Sigmoid colon (tissue), 7 donors: ENCODE measurements around the gene SATL1. TPM values are rescaled to one million over a fixed set of nuclear protein-coding genes. Genes with fewer than 3 reads are reported as not detected.

ENCODE experiments used
- DNase-seq: peaks from one replicate; pipeline ENCODE4 v3.0.0-alpha.2; 2019
- H3K27ac ChIP-seq, 4 donors: fragments of 200-600 bp; sonication (generic); one replicate each; pipeline ENCODE4 v1.5.1; 2016 to 2019; ENCODE audit warnings: mild to moderate bottlenecking in 1 of 4
- H3K27me3 ChIP-seq, 3 donors: fragments of 200-600 bp; sonication (generic); one replicate each; pipeline ENCODE4 v1.5.1; 2019; ENCODE audit warnings: mild to moderate bottlenecking in 1 of 3
- H3K36me3 ChIP-seq, 4 donors: fragments of 200-600 bp; sonication (generic); one replicate each; pipeline ENCODE4 v1.5.1; 2016 to 2019
- H3K4me1 ChIP-seq, 4 donors: fragments of 200-600 bp; sonication (generic); one replicate each; pipeline ENCODE4 v1.5.1; 2017 to 2019
- H3K4me3 ChIP-seq, 4 donors: fragments of 200-600 bp; sonication (generic); one replicate each; pipeline ENCODE4 v1.5.1; 2017 to 2019; ENCODE audit warnings: mild to moderate bottlenecking in 2 of 4, moderate library complexity in 1 of 4
- H3K9me3 ChIP-seq, 4 donors: fragments of 200-600 bp in 3 of 4; sonication (generic) in 3 of 4; one replicate each; pipeline versions ENCODE4 v1.5.1 to v1.6.1; 2013 to 2019
- CTCF ChIP-seq, 4 experiments: fragments of 450-650 bp in 3 of 4; fragments of 200-600 bp in 1 of 4; IDR thresholded peaks; one replicate each; pipeline ENCODE4 v1.5.1; 2016 to 2019; ENCODE audit warnings: antibody characterized with exemption in 4 of 4, mild to moderate bottlenecking in 3 of 4, moderate library complexity in 2 of 4
- EP300 ChIP-seq, 4 donors: sonication (generic); formaldehyde crosslinking; IDR thresholded peaks; one replicate each; pipeline ENCODE4 v1.6.1; 2017; ENCODE audit warnings: antibody characterized with exemption in 4 of 4
- POLR2A ChIP-seq, 2 donors: fragments of 450-650 bp; IDR thresholded peaks; one replicate each; pipeline ENCODE4 v1.6.1; 2016; ENCODE audit warnings: antibody characterized with exemption in 2 of 2, mild to moderate bottlenecking in 2 of 2, moderate library complexity in 2 of 2
- POLR2AphosphoS5 ChIP-seq, 4 donors: sonication (generic); formaldehyde crosslinking; IDR thresholded peaks; one replicate each; pipeline ENCODE4 v1.6.1; 2017; ENCODE audit warnings: antibody characterized with exemption in 4 of 4
- WGBS, 2 donors: extraction: QIAGEN DNeasy Blood & Tissue Kit; methylation state at CpG; one replicate each; pipeline ENCODE4 v1.1.7; 2013; 5-methylcytosine and 5-hydroxymethylcytosine counted together
- intact Hi-C: fragments of 100-400 bp; cut with DNase I; formaldehyde crosslinking; loops from one replicate; pipeline ENCODE4 v1.15.1; 2023
- polyA plus RNA-seq, 3 donors: library from polyadenylated mRNA; stranded (reverse); fragments of 200-250 nt; gene quantifications; one replicate each; pipeline ENCODE4 v1.2.3, GENCODE V29; 2013
- total RNA-seq, 4 donors: library from RNA; depleted of rRNA; stranded (reverse); fragments of >200 nt; gene quantifications; one replicate each; pipeline ENCODE4 v1.1.0, GENCODE V29; 2016
- donor health status: healthy with polysubstance abuse.
- donor health status: Bipolar disorder and iron deficiency.
- donor health status: healthy.

Gene SATL1
- total and polyA plus RNA-seq, 7 donors, result not detected

- Histone ChIP-seq H3K9me3 (no peaks in the 10 kb centered on the region), H3K27me3 (no peaks in the 10 kb centered on the region), H3K27ac (peak overlapping the region in 1 of 4 donors; percentile 53), H3K36me3 (no peaks in the 10 kb centered on the region), H3K4me1 (peaks cover 0 to 11% (median 0%) of the 10 kb centered on the region in 4 donors), H3K4me3 (no peak overlapping the region)
- DNase-seq, result no peak
- no peak for TF ChIP-seq EP300 (IDR thresholded peaks at IDR 0.05)
- TF ChIP-seq POLR2AphosphoS5 (IDR thresholded peaks at IDR 0.05), result no peak
- TF ChIP-seq POLR2A (IDR thresholded peaks at IDR 0.05), result no peak
- TF ChIP-seq CTCF (IDR thresholded peaks at IDR 0.05), result no peak
- WGBS, 2 donors, result 59 to 61% methylated on average over 3 of the region's 3 CpGs
- intact Hi-C loops, result loop anchor here (5.0 kb wide), 1 partner anchor 320 kb away; no protein-coding TSS in a partner anchor
These were observed 191.4 kb downstream of the SATL1 start for GRCh38 chrX:85052205-85052604.

GRCh38 chrX:85051627-85052026 lies 192.0 kb downstream of the SATL1 start:
- intact Hi-C loops, result loop anchor here (5.0 kb wide), 1 partner anchor 319 kb away; no protein-coding TSS in a partner anchor
- peak overlapping the region in 1 of 4 donors; percentile 53 for H3K27ac ChIP-seq

More at GRCh38 chrX:85051627-85052026, 192.0 kb downstream of the SATL1 start:
- no peaks in the 10 kb centered on the region for H3K36me3 ChIP-seq
- WGBS, 2 donors, result 91% methylated on average over 1 of the region's 1 CpG
- no peak for DNase-seq
- H3K9me3 ChIP-seq, result no peaks in the 10 kb centered on the region
- no peak overlapping the region for H3K4me3 ChIP-seq
- TF ChIP-seq EP300 (IDR thresholded peaks at IDR 0.05) (no peak), POLR2A (IDR thresholded peaks at IDR 0.05) (no peak), CTCF (IDR thresholded peaks at IDR 0.05) (no peak), POLR2AphosphoS5 (IDR thresholded peaks at IDR 0.05) (no peak)
- H3K4me1 ChIP-seq, result peaks cover 0 to 11% (median 0%) of the 10 kb centered on the region in 4 donors
- no peaks in the 10 kb centered on the region for H3K27me3 ChIP-seq

Other genes with a start within 250 kb of the SATL1 start
- gene APOOL, start 239.9 kb downstream of the SATL1 start, total RNA-seq, result 10 to 100 TPM in 2 of 4 donors, 1 to 10 TPM in 2; 8.1 to 16.8 (median 10.5) TPM
- gene APOOL, start 239.9 kb downstream of the SATL1 start, polyA plus RNA-seq, result 1 to 10 TPM; 3.0 to 6.3 (median 4.4) TPM
- 1 to 10 TPM; 2.0 to 3.6 (median 3.3) TPM for gene ZNF711, start 212 bp upstream of the SATL1 start, total RNA-seq
- 1 to 10 TPM in 1 of 3 donors, under 1 TPM in 2; 0.46 to 1.3 (median 0.60) TPM for gene ZNF711, start 212 bp upstream of the SATL1 start, polyA plus RNA-seq
- 1 to 10 TPM in 1 of 4 donors, under 1 TPM in 2, not detected in 1; 0.66 to 1.8 (median 0.83) TPM for gene POF1B, start 135.9 kb upstream of the SATL1 start, total RNA-seq
- gene POF1B, start 135.9 kb upstream of the SATL1 start, polyA plus RNA-seq, result 10 to 100 TPM; 22.2 to 69.4 (median 63.7) TPM